Measurements from ENCODE around the gene UQCR10.

The UQCR10 gene

GRCh38 chr22:29767171-29768051 is at the start of gene UQCR10:
UQCR10 (plus strand) TSS chr22:29767369; CDS start chr22:29767399, 30 bp downstream.
- no peak for TF ChIP-seq CTCF (conservative IDR thresholded peaks at IDR 0.05; ENCODE audit: low read depth, low read length)
- DNase-seq (ENCODE audit: low read depth): peak; percentile 94
- peak within 1 kb of the TSS; percentile 100 for H3K4me3 ChIP-seq (ENCODE audit: low read depth, low read length)

GRCh38 chr22:29717789-29718188 is 49.4 kb upstream of the UQCR10 start:
- no peak for DNase-seq (ENCODE audit: low read depth)
- TF ChIP-seq CTCF (conservative IDR thresholded peaks at IDR 0.05; ENCODE audit: low read depth, low read length): no peak
- no peak overlapping the region for H3K4me3 ChIP-seq (ENCODE audit: low read depth, low read length)

GRCh38 chr22:29718949-29719898 is 47.9 kb upstream of the UQCR10 start:
- H3K4me3 ChIP-seq (ENCODE audit: low read depth, low read length): no peak overlapping the region
- DNase-seq (ENCODE audit: low read depth): no peak
- TF ChIP-seq CTCF (conservative IDR thresholded peaks at IDR 0.05; ENCODE audit: low read depth, low read length): no peak

GRCh38 chr22:29719899-29720645 is 47.1 kb upstream of the UQCR10 start, which contains the start of gene CABP7:
CABP7 (plus strand) TSS chr22:29720003; CDS start chr22:29720425, 422 bp downstream.
- H3K4me3 ChIP-seq (ENCODE audit: low read depth, low read length): no peak within 1 kb of the TSS
- TF ChIP-seq CTCF (conservative IDR thresholded peaks at IDR 0.05; ENCODE audit: low read depth, low read length): no peak
- DNase-seq (ENCODE audit: low read depth): no peak

GRCh38 chr22:29720811-29721323 is 46.3 kb upstream of the UQCR10 start:
- TF ChIP-seq CTCF (conservative IDR thresholded peaks at IDR 0.05; ENCODE audit: low read depth, low read length): no peak
- no peak overlapping the region for H3K4me3 ChIP-seq (ENCODE audit: low read depth, low read length)
- DNase-seq (ENCODE audit: low read depth): no peak

GRCh38 chr22:29722151-29722550 is 45.0 kb upstream of the UQCR10 start:
- no peak for TF ChIP-seq CTCF (conservative IDR thresholded peaks at IDR 0.05; ENCODE audit: low read depth, low read length)
- no peak overlapping the region for H3K4me3 ChIP-seq (ENCODE audit: low read depth, low read length)
- DNase-seq (ENCODE audit: low read depth): no peak
